CD14-positive monocyte (primary cell): Measurements from ENCODE around the gene ZNF747. TPM values are rescaled to one million over a fixed set of nuclear protein-coding genes. Genes with fewer than 3 reads are reported as not detected.

ENCODE experiments used
- DNase-seq, 3 donors: peaks; one replicate each; pipeline ENCODE4 v3.0.0-alpha.2; 2011 to 2022
- H2AFZ ChIP-seq: 2 replicates; pipeline ENCODE4 v1.6.0; 2012; ENCODE audit warnings: mild to moderate bottlenecking, low read depth, low read length, inconsistent platforms; ENCODE audit not compliant: insufficient read depth, poor library complexity, severe bottlenecking
- H3K27ac ChIP-seq, 2 donors: 1 replicate in 1 of 2; 2 replicates in 1 of 2; pipeline ENCODE4 v1.5.1; 2012 to 2013; ENCODE audit warnings: low read length in 2 of 2, control low read depth in 1 of 2, inconsistent platforms in 1 of 2, low read depth in 1 of 2, mild to moderate bottlenecking in 1 of 2
- H3K27me3 ChIP-seq, 2 donors: one replicate each; pipeline versions ENCODE4 v1.6.0 to v1.6.1; 2011 to 2013; ENCODE audit warnings: low read length in 2 of 2; ENCODE audit not compliant: control insufficient read depth in 2 of 2, insufficient read depth in 2 of 2
- H3K36me3 ChIP-seq, 2 donors: replicated peaks in 1 of 2; 1 replicate in 1 of 2; 2 replicates in 1 of 2; pipeline versions ENCODE4 v1.5.1 to v1.6.1; 2012 to 2013; ENCODE audit warnings: low read length in 2 of 2, control low read depth in 1 of 2, inconsistent platforms in 1 of 2, mild to moderate bottlenecking in 1 of 2; ENCODE audit not compliant: insufficient read depth in 2 of 2, control insufficient read depth in 1 of 2
- H3K4me1 ChIP-seq, 2 donors: 1 replicate in 1 of 2; 2 replicates in 1 of 2; pipeline versions ENCODE4 v1.5.1 to v1.6.1; 2012 to 2013; ENCODE audit warnings: low read length in 2 of 2, control low read depth in 1 of 2, inconsistent platforms in 1 of 2, mild to moderate bottlenecking in 1 of 2, moderate library complexity in 1 of 2; ENCODE audit not compliant: insufficient read depth in 2 of 2, control insufficient read depth in 1 of 2
- H3K4me2 ChIP-seq: replicated peaks from 2 replicates; pipeline ENCODE3; 2012; ENCODE audit warnings: low read length, moderate library complexity, mild to moderate bottlenecking; ENCODE audit not compliant: poor library complexity, severe bottlenecking; ENCODE audit errors: extremely low read depth
- H3K4me3 ChIP-seq, 3 experiments: fragments of 200-600 bp in 1 of 3; sonication (generic) in 1 of 3; replicated peaks in 1 of 3; 1 replicate in 2 of 3; 2 replicates in 1 of 3; pipeline ENCODE4 v1.5.1; 2011 to 2013; ENCODE audit warnings: low read length in 3 of 3, mild to moderate bottlenecking in 3 of 3, control low read depth in 2 of 3, low read depth in 2 of 3, inconsistent platforms in 1 of 3, moderate library complexity in 1 of 3
- H3K79me2 ChIP-seq: 2 replicates; pipeline ENCODE4 v1.6.0; 2012; ENCODE audit warnings: mild to moderate bottlenecking, control low read depth, inconsistent platforms, low read length, moderate library complexity; ENCODE audit not compliant: insufficient read depth
- H3K9ac ChIP-seq: 2 replicates; pipeline ENCODE4 v1.6.0; 2017; ENCODE audit warnings: low read length, mild to moderate bottlenecking; ENCODE audit not compliant: insufficient read depth, poor library complexity, severe bottlenecking
- H3K9me3 ChIP-seq, 2 donors: replicated peaks in 1 of 2; 1 replicate in 1 of 2; 2 replicates in 1 of 2; pipeline versions ENCODE4 v1.5.1 to v1.6.1; 2012 to 2013; ENCODE audit warnings: low read length in 2 of 2, control low read depth in 1 of 2; ENCODE audit not compliant: control insufficient read depth in 1 of 2, insufficient read depth in 1 of 2
- H4K20me1 ChIP-seq: 2 replicates; pipeline ENCODE4 v1.6.0; 2012; ENCODE audit warnings: mild to moderate bottlenecking, low read length, control low read depth, moderate library complexity; ENCODE audit not compliant: insufficient read depth
- H3K27ac Mint-ChIP-seq, 7 donors: one replicate each; pipeline ENCODE4 v1.8.0; 2020; ENCODE audit warnings: mild to moderate bottlenecking in 7 of 7, mixed read lengths in 7 of 7, moderate library complexity in 6 of 7, inconsistent platforms in 2 of 7
- H3K27me3 Mint-ChIP-seq, 3 donors: one replicate each; pipeline ENCODE4 v1.8.0; 2021 to 2022; ENCODE audit warnings: low read depth in 3 of 3, mild to moderate bottlenecking in 3 of 3, mixed read lengths in 3 of 3, moderate library complexity in 3 of 3, inconsistent platforms in 1 of 3
- H3K36me3 Mint-ChIP-seq, 2 donors: one replicate each; pipeline ENCODE4 v1.8.0; 2020; ENCODE audit warnings: mixed read lengths in 2 of 2, inconsistent platforms in 1 of 2, mild to moderate bottlenecking in 1 of 2
- H3K4me1 Mint-ChIP-seq: one replicate; pipeline ENCODE4 v1.8.0; 2020; ENCODE audit warnings: mild to moderate bottlenecking, mixed read lengths
- H3K4me3 Mint-ChIP-seq, 2 donors: one replicate each; pipeline ENCODE4 v1.8.0; 2020; ENCODE audit warnings: mild to moderate bottlenecking in 2 of 2, mixed read lengths in 2 of 2, moderate library complexity in 1 of 2
- H3K9me3 Mint-ChIP-seq, 7 donors: one replicate each; pipeline ENCODE4 v1.8.0; 2020 to 2022; ENCODE audit warnings: mixed read lengths in 7 of 7, mild to moderate bottlenecking in 6 of 7, moderate library complexity in 6 of 7, inconsistent platforms in 2 of 7
- CTCF ChIP-seq: fragments of 200-600 bp; IDR thresholded peaks from one replicate; pipeline ENCODE4 v1.8.0; 2022; ENCODE audit warnings: antibody characterized with exemption, mild to moderate bottlenecking
- WGBS: methylation state at CpG from one replicate; pipeline ENCODE4 v1.1.5; 2013; ENCODE audit warnings: missing lambda C conversion rate; ENCODE audit not compliant: insufficient coverage; 5-methylcytosine and 5-hydroxymethylcytosine counted together
- intact Hi-C, 2 donors: fragments of 100-400 bp; cut with micrococcal nuclease; formaldehyde crosslinking; loops; one replicate each; pipeline versions ENCODE4 v1.15.0 to v1.15.1; 2023
- polyA plus RNA-seq, 3 donors: library from polyadenylated mRNA; depleted of rRNA in 1 of 3; unstranded in 2 of 3; stranded (reverse) in 1 of 3; fragments of 300-500 nt in 2 of 3; fragments of >200 nt in 1 of 3; fragmentation: Illumina TruSeq in 2 of 3; gene quantifications; 1 replicate in 2 of 3; 2 replicates in 1 of 3; pipeline ENCODE4 v1.2.3, GENCODE V29; 2012 to 2021

ZNF747 gene
- polyA plus RNA-seq, 3 donors = 4.1 to 6.6 (median 4.4) TPM

GRCh38 chr16:30503403-30504296 lies 31.0 kb downstream of the ZNF747 start:
- H2AFZ ChIP-seq = no peak overlapping the region
- no peak for DNase-seq
- intact Hi-C loops = no loop called here
- peaks cover 7% of the 10 kb centered on the region for H3K79me2 ChIP-seq
- no peaks in the 10 kb centered on the region for H3K27me3 ChIP-seq
- TF ChIP-seq CTCF = no peak
- WGBS = 86% methylated on average over 2 of the region's 6 CpGs
- no peak overlapping the region for H3K9ac ChIP-seq
- peaks cover 84% of the 10 kb centered on the region for H4K20me1 ChIP-seq
- no peak overlapping the region for H3K4me3 ChIP-seq
- Mint-ChIP-seq H3K9me3 (no peaks in the 10 kb centered on the region), H3K36me3 (peaks cover 51 to 94% of the 10 kb centered on the region in 2 donors), H3K27ac (peak overlapping the region in 1 of 7 donors; percentile 46), H3K4me1 (no peaks in the 10 kb centered on the region), H3K4me3 (no peak overlapping the region), H3K27me3 (no peaks in the 10 kb centered on the region)
- H3K9me3 ChIP-seq = no peaks in the 10 kb centered on the region
- peaks cover 83 to 88% of the 10 kb centered on the region in 2 donors for H3K36me3 ChIP-seq
- no peaks in the 10 kb centered on the region for H3K4me1 ChIP-seq
- H3K27ac ChIP-seq = no peak overlapping the region
- H3K4me2 ChIP-seq = no peak overlapping the region

DNA sequence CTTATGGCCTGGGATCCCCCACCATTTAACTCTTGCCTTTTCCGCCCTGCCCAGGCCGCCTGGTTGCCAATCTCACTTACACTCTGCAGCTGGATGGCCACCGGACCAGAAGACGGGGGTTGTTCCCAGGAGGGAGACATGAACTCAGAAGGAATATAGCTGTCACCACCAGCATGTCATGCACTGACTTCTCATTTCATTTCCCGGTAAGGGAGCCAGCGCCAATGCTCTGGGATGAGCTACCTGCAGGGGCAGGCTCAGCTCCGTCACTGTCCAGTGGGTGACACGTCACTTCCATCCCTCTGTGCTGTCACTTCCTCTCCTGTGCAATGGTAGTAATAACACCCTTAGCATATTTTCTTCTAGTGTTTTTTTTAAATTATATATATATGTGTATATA lies 35.4 kb downstream of the ZNF747 start:
- Histone ChIP-seq H3K9me3 (no peaks in the 10 kb centered on the region), H3K4me2 (no peak overlapping the region), H2AFZ (no peak overlapping the region), H3K9ac (no peak overlapping the region), H3K27me3 (no peaks in the 10 kb centered on the region), H3K27ac (peak overlapping the region in 1 of 2 donors; percentile 22), H3K4me1 (no peaks in the 10 kb centered on the region), H3K36me3 (peaks cover 87 to 93% of the 10 kb centered on the region in 2 donors), H3K4me3 (no peak overlapping the region), H3K79me2 (peaks cover 16% of the 10 kb centered on the region), H4K20me1 (peaks cover 90% of the 10 kb centered on the region)
- Mint-ChIP-seq H3K27ac (peak overlapping the region in 4 of 7 donors; percentile 12 to 72 (median 47)), H3K36me3 (peaks cover 50 to 92% of the 10 kb centered on the region in 2 donors), H3K4me3 (no peak overlapping the region), H3K4me1 (no peaks in the 10 kb centered on the region), H3K27me3 (no peaks in the 10 kb centered on the region), H3K9me3 (no peaks in the 10 kb centered on the region)
- 94% methylated on average over 3 of the region's 8 CpGs for WGBS
- no peak for DNase-seq
- TF ChIP-seq CTCF = no peak
- intact Hi-C loops = no loop called here
